Mesodermal cell (in vitro differentiated cells): ENCODE data around the gene AHCYL2.
A peak's percentile ranks its signal among the peaks of the same experiment; 100 is the strongest.
"Not testable (repeated sequence)": the region's sequence is repeated elsewhere in the genome, so short reads cannot be mapped to it uniquely, and the experiment has no call there.

Experiments used
- H3K27ac ChIP-seq: 2 replicates; pipeline ENCODE4 v1.7.0; 2013; ENCODE audit warnings: mild to moderate bottlenecking, low read depth, low read length, moderate library complexity; ENCODE audit not compliant: severe bottlenecking
- H3K36me3 ChIP-seq: 2 replicates; pipeline ENCODE4 v1.7.1; 2013; ENCODE audit warnings: mild to moderate bottlenecking, low read length, moderate library complexity; ENCODE audit not compliant: control insufficient read depth, insufficient read depth
- H3K4me1 ChIP-seq: one replicate; pipeline ENCODE4 v1.7.1; 2013; ENCODE audit warnings: mild to moderate bottlenecking, low read length; ENCODE audit not compliant: insufficient read depth, control insufficient read depth, poor library complexity, severe bottlenecking
- H3K4me3 ChIP-seq: 2 replicates; pipeline ENCODE4 v1.7.0; 2013; ENCODE audit warnings: low read length, control low read depth, mild to moderate bottlenecking; ENCODE audit not compliant: insufficient read depth, poor library complexity, severe bottlenecking; ENCODE audit errors: extremely low read depth
- H3K9me3 ChIP-seq: 2 replicates; pipeline ENCODE4 v1.7.1; 2013; ENCODE audit warnings: mild to moderate bottlenecking, low read length, moderate library complexity; ENCODE audit not compliant: control insufficient read depth
- WGBS, 2 experiments: methylation state at CpG; one replicate each; pipeline ENCODE4 v1.1.5; 2013; ENCODE audit warnings: missing lambda C conversion rate in 2 of 2; ENCODE audit not compliant: insufficient coverage in 2 of 2; 5-methylcytosine and 5-hydroxymethylcytosine counted together

The AHCYL2 gene

DNA sequence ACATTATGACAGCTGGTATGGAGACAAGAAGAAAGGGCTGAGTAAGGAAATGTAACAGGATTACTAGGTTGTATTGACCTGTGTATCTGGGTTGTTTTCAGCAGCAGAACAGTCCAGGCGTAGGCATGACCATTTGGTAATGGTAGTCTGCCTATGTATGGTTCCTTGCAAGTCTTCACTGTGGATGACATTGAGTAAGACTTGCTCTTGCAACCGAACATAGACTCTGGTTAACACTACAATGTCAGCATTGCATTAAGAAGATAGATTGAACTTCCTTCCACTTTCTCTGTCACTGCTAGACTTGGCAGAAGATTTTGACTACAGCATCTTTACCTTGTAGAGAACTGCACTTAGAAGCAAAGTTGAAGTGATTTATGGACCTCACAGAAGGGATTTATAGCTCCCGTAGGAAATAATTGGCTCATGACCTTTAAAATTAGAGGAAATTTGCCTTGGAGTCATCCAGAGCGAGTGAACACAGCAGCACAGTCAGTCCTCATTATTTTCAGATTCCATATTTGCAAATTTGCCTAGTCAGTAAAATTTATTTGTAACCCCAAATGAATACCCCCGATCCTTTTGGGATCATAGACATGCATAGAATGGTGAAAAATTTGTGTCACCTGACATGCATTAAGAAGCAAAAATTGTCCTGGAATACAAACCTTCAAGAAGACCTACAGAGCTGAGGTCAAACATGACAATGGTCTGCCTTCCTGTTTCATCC is 129.8 kb downstream of the AHCYL2 start:
- Histone ChIP-seq H3K36me3 (no peaks in the 10 kb centered on the region), H3K27ac (no peak overlapping the region), H3K4me1 (no peaks in the 10 kb centered on the region), H3K9me3 (no peaks in the 10 kb centered on the region), H3K4me3 (no peak overlapping the region)
- 95 to 96% methylated on average over 4 to 5 of the region's 5 CpGs for WGBS, 2 experiments

DNA sequence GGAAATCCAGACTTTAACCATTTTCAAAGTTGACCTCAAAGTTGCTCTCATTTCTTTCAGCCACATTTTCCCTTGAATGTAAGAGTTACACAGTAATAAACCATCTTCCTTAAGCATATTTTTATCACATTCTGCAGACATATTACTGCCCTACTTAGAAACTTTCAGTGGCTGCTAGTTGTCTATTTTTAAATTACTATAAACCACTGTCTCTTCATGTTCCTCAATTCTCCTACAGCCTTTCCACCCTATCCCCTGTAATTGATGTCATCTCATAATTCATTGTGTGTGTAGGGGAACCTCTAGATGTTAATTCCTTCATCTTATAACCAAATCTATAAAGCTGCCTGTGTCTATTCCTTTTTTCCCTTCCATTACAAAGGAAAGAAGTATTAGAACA is 131.3 kb downstream of the AHCYL2 start:
- Histone ChIP-seq H3K4me3 (no peak overlapping the region), H3K36me3 (no peaks in the 10 kb centered on the region), H3K27ac (no peak overlapping the region), H3K9me3 (no peaks in the 10 kb centered on the region), H3K4me1 (no peaks in the 10 kb centered on the region)

DNA sequence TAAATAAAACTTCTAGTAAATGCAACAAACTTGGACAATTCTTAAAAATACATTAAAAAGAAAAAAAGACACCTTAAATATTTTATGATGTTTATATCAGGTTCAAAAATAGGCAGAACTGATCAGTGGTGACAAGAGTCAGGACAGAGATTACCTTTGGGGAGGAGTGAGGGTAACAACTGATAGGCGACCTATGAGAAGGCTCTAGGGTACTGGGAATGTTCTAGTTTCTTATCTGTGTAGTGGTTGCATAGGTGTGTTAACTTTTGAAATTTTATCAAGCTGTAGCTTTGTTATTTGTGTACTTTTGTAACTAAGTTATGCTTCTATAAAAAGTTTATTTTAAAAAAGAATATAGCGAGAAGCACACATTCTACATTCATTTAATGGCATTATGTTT is 134.3 kb downstream of the AHCYL2 start:
- WGBS, 2 experiments = 88% methylated on average over 1 of the region's 2 CpGs; no CpG with 5 or more reads in 1 of the 2 experiments
- no peak overlapping the region for H3K4me3 ChIP-seq
- no peaks in the 10 kb centered on the region for H3K4me1 ChIP-seq
- no peaks in the 10 kb centered on the region for H3K36me3 ChIP-seq
- H3K27ac ChIP-seq = no peak overlapping the region
- H3K9me3 ChIP-seq = no peaks in the 10 kb centered on the region

DNA sequence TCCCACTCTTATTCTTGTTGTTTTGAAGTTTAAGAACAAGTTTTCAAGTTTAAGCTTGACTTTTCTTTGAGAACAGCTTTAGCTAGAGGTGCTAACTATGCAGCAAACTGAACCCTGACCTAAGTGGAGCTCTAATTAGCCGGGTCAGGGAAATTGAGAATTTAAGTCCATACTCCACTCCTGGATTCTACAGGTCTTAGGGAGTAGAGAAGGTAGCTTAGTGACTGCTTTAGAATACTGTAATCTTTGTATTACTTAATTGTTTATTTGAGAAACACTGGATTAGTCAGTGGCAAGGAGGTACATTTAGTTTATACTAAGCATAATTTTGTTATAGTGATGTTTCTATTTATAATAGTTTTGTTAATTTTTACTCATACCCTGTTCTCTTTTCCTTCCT is 134.8 kb downstream of the AHCYL2 start:
- H3K27ac ChIP-seq = no peak overlapping the region
- no peaks in the 10 kb centered on the region for H3K9me3 ChIP-seq
- 80% methylated on average over 1 of the region's 1 CpG; no CpG with 5 or more reads in 1 of the 2 experiments for WGBS, 2 experiments
- no peaks in the 10 kb centered on the region for H3K36me3 ChIP-seq
- H3K4me1 ChIP-seq = no peaks in the 10 kb centered on the region
- no peak overlapping the region for H3K4me3 ChIP-seq

DNA sequence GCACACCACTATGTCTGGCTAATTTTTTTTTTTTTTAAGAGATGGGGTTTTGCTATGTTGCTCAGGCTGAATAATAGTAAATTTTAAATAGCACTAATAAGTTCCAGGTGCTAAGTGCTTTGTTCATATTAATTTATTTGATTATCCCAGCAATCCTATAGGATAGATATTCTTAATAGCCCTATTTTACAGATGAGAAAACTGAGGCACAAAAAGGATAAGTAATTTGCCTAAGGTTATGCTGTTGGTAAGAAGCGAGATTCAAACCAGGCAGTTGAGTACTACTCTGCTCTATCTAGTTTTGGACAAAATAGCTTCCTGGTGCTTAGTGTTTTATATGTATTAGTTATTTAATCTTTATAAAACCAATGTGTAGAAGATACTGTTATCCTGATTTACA is 136.9 kb downstream of the AHCYL2 start:
- no peaks in the 10 kb centered on the region for H3K36me3 ChIP-seq
- H3K4me3 ChIP-seq = no peak overlapping the region
- no peak overlapping the region for H3K27ac ChIP-seq
- H3K4me1 ChIP-seq = no peaks in the 10 kb centered on the region
- no CpG with 5 or more reads among the region's 1 CpG for WGBS, 2 experiments
- H3K9me3 ChIP-seq = no peaks in the 10 kb centered on the region

DNA sequence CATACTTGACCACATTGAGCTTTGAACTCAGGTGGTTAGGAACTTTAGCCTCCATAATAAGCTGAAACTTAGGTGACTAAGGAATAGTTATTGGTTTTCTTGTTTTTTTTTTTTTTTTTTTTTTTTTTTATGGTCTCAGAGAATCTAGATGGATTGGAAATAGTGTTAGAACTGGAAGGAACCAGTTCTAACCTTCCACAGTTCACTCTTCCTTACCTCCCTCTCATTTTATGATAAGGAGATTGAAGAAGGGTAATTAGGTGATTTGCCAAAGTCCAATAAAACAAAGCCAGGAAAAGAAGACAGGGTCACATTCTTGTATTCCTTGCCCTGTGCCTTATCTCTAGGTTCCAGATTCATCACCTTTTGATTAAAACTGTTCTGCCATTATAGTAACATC is 137.7 kb downstream of the AHCYL2 start:
- H3K4me1 ChIP-seq = peaks cover 4% of the 10 kb centered on the region
- no peaks in the 10 kb centered on the region for H3K36me3 ChIP-seq
- H3K4me3 ChIP-seq = no peak overlapping the region
- H3K27ac ChIP-seq = no peak overlapping the region
- H3K9me3 ChIP-seq = no peaks in the 10 kb centered on the region

DNA sequence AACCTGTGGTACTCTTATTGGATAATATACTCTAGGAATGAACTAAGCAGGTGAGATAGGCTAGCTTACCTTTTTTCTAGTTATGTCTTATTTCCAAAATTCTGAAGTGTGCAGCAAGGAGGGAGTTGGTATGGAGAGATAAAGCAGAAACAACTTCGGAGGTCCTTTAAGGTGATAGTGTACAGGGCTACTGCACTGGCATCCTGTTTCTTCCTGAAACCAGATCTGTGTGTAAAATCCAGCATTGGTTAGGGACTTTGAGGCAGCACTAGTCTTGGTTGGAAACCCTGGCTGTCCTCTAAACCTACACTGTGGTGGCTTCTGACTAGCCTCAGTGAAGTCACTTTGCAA is 142.5 kb downstream of the AHCYL2 start:
- Histone ChIP-seq H3K4me3 (no peak overlapping the region), H3K36me3 (no peaks in the 10 kb centered on the region), H3K27ac (no peak overlapping the region), H3K9me3 (no peaks in the 10 kb centered on the region), H3K4me1 (peaks cover 13% of the 10 kb centered on the region)
- WGBS, 2 experiments = 100% methylated on average over 1 of the region's 1 CpG

DNA sequence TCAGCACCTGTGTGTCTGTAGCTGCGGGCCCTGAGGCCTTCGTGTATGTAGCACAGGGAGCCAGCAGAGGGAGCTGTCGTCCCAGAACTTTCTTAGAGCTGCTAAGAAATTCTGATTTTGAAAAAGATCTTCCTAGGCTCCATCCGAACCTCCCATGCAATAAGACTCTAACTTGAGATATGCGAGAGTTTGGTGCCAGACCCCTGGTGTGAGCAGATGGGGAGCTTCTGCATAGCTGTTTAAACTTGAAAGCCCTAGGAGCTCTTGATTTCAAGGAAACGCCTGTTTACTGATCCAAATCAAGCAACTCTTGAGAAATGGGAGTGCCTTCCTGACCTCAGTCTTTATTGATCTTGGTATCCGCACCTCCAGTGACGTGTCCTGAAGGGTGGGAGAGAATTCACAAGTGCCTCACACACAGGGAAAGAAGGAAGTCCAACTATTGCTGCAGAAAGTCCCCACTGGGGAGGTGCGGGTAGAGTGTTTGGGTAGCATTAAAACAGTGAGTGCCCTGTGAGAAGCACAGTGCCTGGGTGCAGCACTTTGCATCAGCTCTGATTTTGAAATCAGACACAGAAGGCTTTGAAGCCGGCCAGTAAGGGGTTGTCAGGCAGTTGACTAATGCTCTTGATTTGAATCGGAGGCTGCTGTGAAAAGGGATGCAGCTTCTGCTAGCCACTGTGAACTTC is 143.0 kb downstream of the AHCYL2 start:
- Histone ChIP-seq H3K27ac (peak overlapping the region; percentile 37), H3K9me3 (no peaks in the 10 kb centered on the region), H3K4me1 (peaks cover 13% of the 10 kb centered on the region), H3K4me3 (no peak overlapping the region), H3K36me3 (no peaks in the 10 kb centered on the region)
- WGBS, 2 experiments = 36 to 48% methylated on average over 4 to 9 of the region's 11 CpGs

DNA sequence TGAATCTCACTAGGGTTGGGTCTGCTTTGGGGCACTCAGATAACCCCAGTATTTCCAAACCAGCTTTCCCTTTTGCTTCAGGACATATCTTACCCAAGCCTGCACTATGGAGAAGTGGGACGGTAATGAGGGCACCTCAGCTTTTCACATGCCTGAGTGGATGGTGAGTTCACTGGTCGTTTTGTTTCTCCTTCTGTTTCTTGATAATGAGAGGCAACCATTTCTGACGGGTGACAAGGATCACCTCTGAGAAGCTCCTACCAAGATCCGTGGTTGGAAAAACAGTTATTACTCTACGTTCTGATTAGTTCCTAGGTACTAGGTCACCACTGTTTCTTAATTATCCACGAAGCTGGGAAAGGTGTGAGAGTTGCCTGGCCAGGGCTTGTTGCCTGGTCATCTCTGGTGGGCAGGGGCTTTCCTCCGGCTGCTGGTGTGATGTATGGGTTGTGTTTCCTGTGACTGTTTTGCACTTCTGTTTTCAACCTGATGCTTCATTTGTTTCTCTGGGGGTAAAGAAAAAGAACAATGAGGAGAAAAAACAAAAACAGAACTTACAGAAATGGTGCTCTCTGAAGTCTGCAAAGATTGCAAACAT is 143.7 kb downstream of the AHCYL2 start:
- Histone ChIP-seq H3K36me3 (no peaks in the 10 kb centered on the region), H3K9me3 (no peaks in the 10 kb centered on the region), H3K4me1 (peaks cover 13% of the 10 kb centered on the region), H3K4me3 (no peak overlapping the region), H3K27ac (peak overlapping the region; percentile 37)
- 76 to 86% methylated on average over 4 to 5 of the region's 7 CpGs for WGBS, 2 experiments

DNA sequence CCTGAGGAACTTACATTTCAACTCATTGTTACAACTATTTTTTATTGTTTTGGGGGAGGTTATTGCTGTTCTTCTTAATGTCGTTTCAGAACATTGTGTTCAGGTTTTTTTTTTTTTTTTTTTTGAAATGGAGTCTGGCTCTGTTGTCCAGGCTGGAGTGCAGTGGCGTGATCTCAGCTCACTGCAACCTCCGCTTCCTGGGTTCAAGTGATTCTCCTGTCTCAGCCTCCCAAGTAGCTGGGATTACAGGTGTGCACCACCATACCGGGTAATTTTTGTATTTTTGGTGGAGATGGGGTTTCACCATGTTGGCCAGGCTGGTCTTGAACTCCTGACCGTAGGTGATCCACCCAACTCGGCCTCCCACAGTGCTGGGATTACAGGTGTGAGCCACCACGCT is 144.6 kb downstream of the AHCYL2 start:
- H3K4me3 ChIP-seq, H3K9me3 ChIP-seq, H3K27ac ChIP-seq, H3K36me3 ChIP-seq: not testable (repeated sequence)
- peaks cover 13% of the 10 kb centered on the region for H3K4me1 ChIP-seq
- WGBS, 2 experiments = 100% methylated on average over 2 of the region's 7 CpGs; no CpG with 5 or more reads in 1 of the 2 experiments

DNA sequence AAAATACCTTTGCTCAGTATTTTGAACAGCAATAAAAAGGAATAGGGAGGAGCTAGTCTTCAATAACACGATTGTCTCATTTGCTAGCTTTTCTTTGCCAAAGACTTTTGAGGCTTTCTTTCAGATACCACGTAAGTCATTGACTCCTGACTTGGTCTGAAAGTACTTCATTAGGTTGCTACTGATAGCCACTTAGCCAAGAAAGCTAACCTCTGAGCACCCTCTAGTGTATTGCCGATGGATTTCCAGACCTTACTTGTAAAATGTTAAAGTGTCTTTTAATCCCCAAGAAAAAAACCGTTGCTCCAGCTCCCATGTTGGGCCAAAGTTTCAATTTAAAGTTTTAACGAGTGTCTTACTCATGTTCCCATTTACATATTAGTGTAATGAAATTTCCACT is 146.0 kb downstream of the AHCYL2 start:
- 52 to 89% methylated on average over 2 of the region's 5 CpGs for WGBS, 2 experiments
- no peaks in the 10 kb centered on the region for H3K36me3 ChIP-seq

More for the DNA sequence above, 146.0 kb downstream of the AHCYL2 start:
- Histone ChIP-seq H3K9me3 (no peaks in the 10 kb centered on the region), H3K4me1 (peaks cover 13% of the 10 kb centered on the region), H3K27ac (no peak overlapping the region), H3K4me3 (no peak overlapping the region)
